Stimulated activated CD4-positive, alpha-beta T cell treated with anti-CD3 and anti-CD28 coated beads, Interleukin-15, amount 100 ng/mL, for 1 hour (primary cell): ENCODE results near the gene DPYD.

Experiments used
- DNase-seq, 2 donors: peaks; one replicate each; pipeline ENCODE4 v3.0.0-alpha.2; 2020; ENCODE audit warnings: low read depth in 1 of 2, low spot score in 1 of 2

The DPYD gene

DNA sequence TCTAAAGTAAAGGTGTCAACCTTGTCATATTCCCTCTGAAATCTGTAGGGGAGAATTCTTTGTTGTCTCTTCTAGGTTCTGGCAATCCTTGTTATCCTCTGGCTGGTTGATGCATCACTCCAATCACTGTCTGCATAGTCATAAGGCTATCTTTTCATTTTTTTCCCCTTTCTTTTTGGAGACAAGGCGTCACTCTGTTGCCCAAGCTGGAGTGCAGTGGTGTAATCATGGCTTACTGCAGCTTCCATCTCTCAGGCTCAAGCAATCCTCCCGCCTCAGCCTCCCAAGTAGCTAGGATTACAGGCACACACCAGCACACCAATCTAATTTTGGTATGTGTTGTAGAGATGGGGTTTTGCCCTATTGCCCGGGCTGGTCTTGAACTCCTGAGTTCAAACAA lies 12.9 kb downstream of the DPYD start:
- DNase-seq = no peak

DNA sequence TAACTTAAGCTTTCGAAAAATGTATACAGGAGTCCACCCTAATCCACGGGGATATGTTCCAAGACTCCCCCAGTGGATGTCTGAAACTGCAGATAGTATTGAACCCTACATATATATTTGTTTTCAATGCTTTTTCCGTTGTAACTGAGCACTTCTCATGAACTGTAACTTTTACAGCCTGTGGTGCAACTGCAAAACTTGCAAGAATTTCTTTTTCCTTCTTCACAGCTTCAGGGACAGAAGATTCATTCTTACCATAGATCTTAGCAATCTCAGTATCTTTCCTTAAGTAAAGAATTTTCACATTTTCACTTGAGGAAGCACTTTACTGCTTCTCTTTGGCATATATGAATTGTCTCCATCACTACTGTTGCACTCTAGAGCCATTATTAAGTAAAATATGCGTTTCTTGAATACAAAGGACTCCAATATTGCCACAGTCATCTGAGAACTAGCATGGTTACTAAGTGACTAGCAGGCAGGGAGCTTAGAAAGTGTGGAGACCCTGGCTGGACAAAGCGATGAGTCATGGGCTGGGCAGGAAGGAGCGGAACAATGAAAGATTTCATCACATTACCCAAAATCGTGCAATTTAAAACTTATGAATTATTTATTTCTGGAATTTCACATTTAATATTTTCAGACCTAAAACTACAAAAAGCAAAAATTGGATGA lies 14.1 kb downstream of the DPYD start:
- no peak for DNase-seq

DNA sequence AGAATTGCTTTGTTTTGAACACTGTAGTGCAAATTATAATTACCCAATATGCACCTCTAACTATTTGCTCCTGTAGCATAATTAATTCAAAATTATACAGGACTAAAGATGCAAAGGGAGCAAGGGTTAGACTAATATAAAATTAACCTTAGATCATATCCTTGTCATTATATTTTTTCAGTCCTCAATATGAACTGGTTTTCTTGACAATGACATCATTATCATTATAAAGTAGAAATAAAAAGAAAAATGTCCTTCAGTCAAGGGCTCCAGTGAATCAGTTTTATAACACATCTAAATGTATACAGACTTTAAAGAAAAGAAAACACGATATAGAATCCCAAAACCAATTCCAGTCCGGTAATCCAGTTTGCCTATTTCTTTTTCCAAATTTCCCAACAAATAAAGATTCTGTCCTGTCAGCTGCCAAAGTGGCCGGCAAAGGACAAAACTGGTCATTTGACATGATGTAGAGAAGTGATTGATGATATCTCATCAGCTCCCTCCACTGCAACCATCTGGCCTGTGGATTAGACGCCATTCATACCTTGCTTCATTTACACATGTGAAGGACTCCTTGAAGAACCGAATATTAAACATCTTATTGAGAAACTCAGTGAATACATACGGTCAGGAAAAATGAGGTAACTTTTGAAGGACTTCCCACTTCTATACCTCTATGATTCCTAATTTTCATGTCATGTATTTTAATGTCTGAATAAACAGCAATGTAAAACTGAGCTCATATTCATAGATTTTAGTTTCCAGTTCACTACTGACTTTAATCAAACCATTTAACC lies 15.5 kb downstream of the DPYD start:
- no peak for DNase-seq

DNA sequence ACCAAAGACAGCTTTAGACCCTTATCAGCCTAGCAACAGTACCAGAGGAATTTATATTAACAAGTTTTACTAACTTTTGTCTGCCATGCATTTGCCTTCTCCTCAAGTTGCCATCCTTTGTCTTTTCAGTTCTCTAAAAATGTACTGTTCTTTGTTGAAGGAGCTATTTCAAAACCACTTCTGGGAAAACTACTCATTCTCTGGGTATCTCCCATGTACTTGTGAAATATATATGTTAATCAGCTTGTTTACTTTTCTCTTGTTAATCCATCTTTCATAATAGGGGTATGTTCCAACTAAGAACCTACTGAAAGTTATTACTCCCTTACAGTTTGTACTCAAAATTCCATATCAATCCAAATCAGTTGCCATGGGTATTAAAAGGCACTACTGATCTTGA lies 16.3 kb downstream of the DPYD start:
- no peak for DNase-seq

DNA sequence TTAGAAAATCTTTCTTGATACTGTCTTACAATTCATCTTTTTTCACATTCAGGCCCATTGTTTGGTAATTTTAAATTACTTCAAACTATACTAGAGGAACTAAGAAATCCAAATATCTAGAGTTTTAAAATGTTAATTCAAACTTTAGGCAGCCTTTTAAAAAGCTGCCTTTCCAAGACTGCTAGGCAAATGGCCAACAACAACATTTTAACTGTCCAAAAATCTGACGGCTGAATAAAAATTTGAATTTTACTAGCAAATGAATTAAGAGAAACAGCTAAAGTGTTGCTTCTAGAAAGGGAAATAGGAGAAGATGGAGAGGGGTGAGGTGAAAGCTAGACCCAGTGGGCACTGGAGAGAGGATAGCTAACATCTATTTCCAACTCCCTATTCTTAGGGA lies 17.2 kb downstream of the DPYD start:
- DNase-seq = no peak

DNA sequence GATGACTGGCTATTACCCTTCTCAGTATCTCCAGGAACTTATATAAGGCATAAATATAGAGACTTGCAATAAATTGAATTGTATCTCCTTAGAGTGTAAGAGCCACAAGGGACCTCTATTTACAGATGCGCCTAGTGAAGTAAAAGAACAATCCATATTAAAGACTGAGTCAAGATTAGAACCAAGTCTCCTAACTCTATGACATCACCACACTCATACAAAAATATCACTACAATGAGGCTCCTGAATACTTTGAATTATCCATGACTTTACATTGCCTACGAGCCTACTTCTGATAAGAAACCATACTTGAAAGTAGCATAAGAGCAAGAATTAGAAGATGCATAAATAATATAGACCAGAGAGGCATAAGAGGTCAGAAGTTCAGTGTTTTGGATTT lies 18.8 kb downstream of the DPYD start:
- DNase-seq = no peak

DNA sequence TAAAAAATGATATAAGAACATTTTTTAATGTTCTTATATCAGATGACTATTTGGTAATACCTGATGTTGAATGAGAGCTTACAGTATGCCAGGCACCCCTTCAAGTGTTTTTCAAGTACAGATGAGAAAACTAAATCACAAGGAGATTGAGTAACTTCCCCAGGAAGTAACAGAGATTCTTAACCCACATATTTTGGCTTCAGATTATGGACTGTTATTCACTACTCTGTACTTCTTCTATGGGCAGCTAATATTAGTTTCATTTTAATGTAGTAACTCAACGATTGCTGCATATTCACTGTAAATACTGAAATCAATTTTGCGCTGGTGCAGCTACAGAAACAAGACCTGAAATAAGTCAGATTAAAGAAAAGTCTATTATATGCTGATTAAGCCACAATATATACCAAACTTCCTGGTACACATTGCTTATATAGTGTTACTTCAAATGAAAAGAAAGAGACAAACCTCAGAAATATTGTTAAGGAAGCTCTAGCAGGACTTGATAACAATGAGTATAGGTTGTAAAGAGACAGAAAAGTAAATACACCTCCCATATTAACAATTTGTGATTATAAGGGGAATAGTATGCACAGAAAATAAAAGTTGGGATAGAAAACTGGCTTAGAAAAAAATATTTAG lies 19.7 kb downstream of the DPYD start:
- DNase-seq = no peak

DNA sequence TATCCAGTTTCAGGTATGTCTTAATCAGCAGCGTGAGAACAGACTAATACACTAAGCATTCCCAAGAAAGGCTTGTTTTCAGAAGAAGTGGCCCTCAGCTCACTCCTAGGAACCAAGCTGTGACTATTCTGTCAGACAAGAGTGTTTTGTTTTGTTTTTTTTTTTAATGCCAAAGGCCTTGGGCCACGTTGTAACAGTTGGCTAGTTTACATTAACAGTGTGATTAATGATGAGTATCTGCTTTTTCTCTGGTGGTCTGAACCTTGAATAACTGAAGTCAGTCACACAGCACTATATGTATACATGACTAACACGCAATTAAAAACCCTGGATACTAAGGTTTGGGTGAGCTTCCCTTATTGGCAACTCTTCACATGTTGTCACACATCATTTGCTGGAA lies 21.9 kb downstream of the DPYD start:
- DNase-seq = no peak

DNA sequence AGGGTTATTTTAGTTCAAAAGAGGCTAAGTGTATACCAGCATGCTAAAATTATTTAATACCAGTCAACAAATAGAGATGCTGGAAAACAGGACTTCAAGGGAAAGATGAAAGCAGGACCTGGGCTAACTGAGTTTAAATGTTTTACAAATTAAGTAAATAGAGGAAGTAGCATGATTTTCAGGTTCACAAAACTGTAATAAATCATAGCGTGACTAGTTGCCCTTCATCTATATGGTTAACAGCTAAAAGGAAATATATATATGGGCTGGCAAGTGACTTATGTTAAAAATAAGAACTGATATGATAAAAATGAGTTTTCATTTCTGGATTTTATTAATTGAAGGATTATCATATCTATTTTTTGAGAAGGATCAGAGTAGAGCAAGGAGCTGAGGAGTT lies 25.6 kb downstream of the DPYD start:
- no peak for DNase-seq

DNA sequence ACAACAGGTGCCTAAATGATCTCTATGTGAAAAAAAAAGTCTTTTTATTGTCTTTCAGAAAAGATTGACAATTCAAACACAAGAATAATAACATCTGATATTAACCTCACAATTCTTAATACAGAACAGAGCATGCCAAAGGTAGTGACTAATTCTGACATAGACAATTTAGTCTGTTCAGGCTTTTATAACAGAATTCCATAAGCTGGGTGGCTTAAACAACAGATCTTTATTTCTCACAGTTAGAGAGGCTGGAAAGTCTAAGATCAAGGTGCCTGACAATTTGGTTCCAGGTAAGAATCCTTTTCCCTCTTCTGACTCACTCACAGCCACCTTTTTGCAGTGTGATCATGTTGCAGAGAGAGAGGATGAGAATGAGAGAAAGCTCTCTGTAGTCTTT lies 27.0 kb downstream of the DPYD start:
- no peak for DNase-seq

DNA sequence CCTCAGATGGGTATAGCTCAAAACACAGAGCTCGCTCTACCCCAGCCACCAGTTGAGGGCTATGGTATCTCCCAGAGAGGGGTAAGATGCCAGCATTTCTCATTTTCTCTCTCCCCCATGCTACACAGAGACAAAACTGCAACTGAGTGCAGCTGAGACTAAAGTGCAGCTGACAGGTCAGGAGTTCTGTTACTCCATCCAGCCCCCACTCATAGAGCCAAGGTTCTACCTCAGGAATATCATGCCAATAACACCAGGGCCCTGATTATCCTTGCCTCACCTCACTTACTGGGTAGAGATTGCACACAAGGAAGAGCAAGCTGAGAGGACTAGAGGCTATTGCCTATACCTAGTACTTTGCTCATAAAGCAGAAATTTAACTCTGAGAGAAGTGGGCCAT lies 34.6 kb downstream of the DPYD start:
- DNase-seq = no peak

DNA sequence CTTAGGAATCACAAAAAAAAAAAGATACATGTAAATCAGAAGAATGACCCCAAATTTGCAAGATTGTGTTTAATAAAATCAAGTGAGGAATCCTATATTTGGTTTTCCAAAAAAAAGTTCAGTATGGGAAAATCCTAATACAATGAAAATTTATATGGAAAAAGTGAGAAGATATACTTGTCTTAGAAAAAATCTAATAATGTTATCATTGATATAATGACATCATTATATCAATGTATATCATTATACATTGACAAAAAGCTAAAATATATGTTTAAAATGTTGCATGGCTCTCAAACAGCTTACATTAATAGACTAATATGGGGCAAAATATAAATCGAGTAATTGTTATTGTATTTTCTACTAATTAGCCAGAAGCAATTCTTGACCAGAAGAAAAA lies 37.0 kb downstream of the DPYD start:
- no peak for DNase-seq

DNA sequence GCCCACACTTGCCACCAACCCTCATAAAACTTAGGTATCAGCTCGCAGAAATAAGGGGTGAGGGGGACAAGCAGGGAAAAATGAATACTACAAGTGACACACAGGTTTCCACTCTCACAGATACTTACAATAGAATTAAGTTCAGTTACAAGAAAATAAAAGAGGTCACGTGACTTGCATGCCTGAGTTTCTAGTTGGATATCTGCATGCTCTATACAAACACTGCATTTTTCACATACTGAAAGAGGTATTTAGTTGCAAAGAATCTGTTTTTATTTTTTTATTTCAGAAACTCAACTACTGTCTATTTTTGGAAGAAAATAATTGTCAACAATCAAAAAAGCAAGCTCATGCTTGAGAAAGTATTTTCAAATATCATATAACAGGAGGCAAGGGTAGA lies 43.5 kb downstream of the DPYD start:
- DNase-seq = no peak

DNA sequence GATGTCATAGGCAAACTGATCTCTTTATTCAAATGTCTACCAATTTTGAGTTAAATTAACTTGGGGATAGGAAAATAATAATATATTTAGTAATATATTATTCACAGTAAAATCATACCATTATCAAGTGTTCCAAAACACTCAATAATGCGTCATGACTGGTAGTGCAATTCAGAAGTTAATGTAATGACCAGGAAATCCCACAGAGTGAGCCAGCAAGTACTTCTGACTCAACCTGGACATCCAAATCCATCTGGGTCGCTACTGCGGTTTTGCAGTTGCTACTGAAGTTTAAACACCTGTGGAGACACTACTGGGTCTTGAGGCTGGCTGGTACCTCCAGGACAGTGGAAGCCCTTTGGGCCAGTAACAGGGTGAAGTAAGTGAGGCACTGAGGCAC lies 44.8 kb downstream of the DPYD start:
- DNase-seq = no peak

DNA sequence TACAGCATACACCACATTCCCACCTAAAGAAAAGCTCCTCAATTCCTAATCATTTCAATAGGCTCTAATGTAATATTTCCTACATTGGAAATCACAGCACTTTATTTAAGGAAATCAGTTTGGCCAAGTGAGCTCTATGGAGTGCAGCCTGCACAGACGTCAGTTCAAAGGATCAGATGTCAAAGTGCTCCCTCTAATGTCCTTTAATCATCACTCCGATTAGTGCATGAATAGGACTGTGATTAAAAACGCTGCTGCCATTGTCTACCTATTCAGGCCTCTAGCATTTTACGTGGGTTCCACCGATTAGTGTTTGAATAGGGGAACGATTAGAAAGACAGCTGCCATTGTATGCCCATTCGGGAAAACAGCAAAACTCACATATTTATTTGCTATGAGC lies 50.2 kb downstream of the DPYD start:
- no peak for DNase-seq

DNA sequence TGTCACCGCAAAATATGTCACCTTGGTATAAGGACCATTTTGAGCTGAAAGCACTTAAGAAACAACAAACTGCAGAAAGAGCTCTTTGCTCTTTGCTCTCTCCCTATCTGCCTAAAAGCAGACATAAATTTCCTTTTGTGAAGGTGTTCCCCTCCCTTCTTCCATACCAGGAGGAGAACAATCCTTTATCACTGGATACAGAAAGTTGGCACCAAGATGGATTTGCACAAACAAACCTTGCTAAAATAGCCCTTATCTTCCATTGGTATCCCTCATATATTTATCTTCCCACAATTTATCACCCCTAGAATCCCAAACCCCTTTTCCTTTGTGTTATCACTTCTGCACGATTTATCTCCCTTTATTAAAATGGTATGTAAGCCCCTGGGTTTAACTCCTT lies 51.4 kb downstream of the DPYD start:
- DNase-seq = no peak

DNA sequence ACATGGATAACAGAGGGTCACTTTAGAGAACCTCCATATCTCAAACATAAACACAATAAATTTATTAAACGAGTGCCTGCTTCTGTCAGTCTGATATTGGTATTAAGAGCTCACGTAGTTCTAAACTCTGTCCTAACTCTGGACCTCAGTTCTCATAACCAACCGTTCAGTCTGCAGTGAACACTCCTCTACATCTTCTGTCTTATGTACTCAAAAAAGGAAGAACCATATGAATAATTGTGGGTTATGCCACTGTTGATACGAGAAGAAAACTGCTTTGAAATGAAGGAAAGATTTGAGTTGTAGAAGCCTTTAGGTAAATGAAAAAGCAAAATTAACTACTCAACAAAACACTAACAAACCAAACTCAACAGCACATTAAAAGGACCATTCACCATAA lies 53.7 kb downstream of the DPYD start:
- DNase-seq = no peak

DNA sequence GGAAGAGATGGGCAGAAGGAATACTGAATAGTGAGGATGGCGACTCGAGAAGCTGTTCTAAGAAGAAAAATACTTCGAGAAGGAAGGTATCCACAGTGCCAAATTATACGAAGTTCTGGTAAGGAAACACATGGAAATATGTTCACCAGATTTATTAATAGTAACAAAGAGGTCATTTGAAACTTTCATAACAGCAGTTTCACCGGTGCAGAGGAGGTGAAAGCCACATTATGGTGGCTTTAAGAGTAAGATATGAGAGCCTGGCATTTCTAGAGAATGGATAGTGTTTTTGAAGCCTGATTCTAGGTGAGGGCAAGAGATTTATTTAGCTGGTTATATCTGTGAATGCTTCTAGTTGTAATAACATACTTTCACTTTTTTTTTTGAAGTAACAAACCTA lies 56.2 kb downstream of the DPYD start:
- no peak for DNase-seq

DNA sequence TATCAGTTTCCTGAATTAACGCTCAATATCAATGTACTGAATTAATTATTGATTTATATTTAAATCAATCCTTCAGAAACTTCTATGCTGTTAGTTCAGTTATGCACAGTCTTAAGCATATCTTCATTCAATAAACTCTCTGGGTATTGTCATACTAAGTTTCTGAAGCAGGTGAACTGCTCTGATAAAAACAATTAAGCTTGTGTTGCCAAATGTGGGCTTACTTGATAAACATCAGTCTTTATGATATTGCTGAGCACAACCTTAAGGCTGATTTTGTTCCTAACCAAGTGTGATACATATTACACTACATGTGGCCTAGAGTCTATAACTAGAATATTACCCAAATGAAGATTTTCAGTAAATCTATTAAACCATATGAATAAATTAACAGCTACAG lies 67.6 kb downstream of the DPYD start:
- DNase-seq = no peak

DNA sequence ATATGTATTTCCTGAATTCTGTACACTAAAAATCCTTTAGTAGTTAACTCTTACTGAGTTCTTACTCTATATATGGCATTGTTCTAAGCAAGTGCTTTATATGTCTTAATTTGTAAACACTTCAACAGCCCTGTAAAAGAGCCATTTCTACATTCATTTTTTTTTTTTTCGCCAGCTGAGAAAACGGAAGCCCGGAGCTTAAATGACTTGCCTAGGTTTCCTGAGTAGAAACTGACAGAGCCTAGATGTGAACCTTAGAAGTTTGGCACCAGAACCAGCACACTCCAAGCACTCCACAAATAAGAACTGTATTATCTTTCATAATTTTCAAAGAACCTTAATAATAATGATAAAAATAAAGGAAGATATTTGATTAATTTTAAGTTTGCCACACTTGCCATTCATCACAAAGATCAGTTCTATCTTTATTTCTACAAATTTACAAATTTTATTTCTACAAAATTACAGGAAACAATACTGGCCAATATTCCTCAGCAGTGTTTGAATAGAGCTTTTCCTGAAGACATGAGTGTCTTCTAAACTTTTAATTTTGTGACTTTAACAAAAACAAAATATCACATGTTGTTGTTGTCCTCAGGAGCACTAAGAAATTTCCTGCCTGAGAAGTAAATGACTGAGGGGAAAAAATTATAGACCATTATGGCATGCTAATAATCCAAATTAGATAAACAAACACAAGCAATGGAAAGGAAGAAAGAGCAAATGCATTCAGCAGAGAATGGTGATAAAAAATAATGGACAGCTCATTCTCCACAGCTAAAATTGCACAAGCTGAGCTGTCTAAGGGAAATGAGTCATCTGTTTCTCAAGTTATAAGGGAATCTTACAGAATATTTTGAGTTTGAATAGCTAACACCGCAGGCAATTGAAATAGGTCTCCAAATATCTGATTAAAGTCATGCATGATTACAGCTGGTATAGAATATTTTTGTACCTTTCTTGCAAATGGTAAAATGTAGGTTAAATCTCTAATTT lies 71.2 kb downstream of the DPYD start:
- DNase-seq = no peak

DNA sequence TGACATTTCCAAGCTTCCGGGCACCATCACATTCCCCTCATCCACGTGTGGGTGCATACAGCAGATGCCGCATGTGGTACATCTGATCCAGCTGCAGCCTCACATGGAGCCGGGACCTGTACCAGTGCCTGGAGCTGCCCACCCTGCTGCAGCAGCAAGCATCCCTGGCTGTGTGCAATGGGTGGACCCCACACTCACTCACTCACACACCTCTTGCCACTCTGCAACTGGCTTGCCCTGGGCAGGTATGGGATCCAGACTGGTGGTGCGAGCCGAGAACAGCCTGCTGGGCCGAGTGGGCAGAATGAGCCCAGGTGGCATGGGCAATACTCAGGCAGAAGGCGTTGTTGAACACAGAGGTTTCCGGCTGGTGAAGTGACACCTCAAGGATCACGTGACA lies 75.0 kb downstream of the DPYD start:
- DNase-seq = no peak
